HG03521 (cell line): Measurements from ENCODE around the gene EIF2S1.
"Not testable (repeated sequence)": the region's sequence is repeated elsewhere in the genome, so short reads cannot be mapped to it uniquely, and the experiment has no call there.

Source experiments
- ATAC-seq: cut with Tn5 transposase; IDR thresholded peaks from one replicate; pipeline ENCODE4 v1.9.1; 2021; ENCODE audit warnings: mild to moderate bottlenecking, moderate library complexity; ENCODE audit not compliant: unreplicated experiment

EIF2S1 gene

DNA sequence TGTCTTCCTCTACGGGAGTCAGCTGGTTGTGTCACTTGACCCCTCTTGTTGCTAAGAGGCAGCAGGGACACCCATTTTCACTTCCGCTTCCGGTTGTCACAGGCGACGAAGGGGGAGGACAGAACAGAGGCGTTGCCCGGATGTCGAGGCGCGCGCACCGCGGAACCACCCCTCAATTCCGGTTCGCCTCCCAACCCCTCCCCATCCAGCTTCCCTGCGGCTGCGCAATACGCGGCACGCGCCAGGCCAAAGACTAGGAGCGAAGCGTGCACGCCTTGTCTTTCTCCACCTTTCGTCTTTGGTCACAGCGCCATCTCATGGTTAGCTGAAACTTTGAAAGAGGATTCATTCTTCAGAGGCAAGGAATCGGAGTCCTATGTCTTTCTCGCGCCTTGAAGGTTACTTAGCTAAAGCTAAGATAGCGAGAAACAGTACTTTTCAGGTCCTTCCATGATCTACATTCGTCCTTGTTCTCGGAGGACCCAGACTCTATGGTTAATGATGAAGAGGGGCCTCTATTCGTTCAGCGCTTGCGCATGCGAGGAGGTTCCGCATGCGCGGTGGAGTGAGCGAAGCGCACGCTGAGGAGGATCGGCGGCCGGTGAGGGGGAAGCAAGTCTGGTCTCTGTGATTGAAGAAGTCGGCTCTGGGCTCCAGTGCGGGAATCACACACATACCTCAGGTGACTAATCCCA lies at the start of gene EIF2S1, which contains the start of gene ATP6V1D:
TSS of gene EIF2S1 (plus strand) at position 554 of the 695 bp plus-strand sequence. CDS start 4,440 bp downstream, outside the sequence.
TSS of gene ATP6V1D (minus strand) at position 30 of the 695 bp plus-strand sequence. CDS start 106 bp downstream, outside the sequence.
- ATAC-seq, result peak; percentile 84

DNA sequence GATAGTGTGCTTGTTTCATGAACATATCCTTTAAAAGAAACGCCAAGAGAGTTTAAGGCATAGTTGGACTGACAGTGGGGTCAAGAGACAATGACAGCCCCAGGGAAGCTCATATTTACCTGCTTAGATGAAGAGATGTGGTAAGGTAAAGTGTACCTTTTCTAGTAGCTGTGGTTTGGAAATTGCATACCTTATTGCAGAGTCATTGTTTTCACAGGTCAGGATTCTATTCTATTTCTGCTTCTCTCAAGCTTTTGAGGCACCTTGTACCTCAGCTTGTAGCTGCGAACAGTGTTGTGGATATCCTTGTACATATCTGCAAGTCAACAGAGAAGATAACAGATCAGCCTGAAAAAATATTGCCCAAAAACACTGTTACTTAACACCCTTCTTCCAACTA lies 48.3 kb upstream of the EIF2S1 start:
- no peak for ATAC-seq

DNA sequence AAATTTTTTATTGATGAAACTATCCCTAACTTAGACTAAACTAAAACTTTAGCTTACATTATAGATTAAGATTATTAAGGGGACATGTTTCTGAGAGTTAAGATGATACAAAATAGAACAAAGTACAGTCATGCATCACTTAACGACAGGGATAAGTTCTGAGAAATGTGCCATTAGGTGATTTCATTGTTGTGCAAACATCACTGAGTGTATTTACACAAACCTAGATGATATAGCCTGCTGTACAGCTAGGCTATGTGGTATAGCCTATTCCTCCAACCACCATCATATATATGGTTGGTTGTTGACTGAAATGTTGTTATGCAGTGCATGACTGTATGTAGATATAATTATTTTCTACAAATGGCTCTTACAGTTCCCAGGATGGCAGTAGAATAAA lies 47.0 kb upstream of the EIF2S1 start:
- ATAC-seq, result no peak

DNA sequence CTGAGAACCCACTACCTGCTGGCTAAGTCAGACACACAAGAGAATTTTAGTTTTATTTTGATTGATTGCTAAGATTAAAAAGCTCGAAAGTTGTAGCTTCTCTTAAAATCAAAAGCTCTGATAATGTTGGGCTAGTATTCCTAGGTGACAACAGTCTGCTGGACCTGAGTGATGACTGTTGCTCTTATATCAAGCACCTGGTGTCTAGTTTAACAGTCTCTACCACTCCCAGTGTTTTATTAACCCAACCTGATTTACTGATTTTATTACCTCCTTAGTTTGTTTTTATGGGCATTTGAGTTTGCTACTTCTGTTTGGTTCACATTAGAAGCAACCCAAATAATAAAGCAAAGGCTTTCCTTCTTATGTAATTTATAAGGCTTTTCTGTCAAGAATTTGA lies 42.3 kb upstream of the EIF2S1 start:
- ATAC-seq, result no peak

DNA sequence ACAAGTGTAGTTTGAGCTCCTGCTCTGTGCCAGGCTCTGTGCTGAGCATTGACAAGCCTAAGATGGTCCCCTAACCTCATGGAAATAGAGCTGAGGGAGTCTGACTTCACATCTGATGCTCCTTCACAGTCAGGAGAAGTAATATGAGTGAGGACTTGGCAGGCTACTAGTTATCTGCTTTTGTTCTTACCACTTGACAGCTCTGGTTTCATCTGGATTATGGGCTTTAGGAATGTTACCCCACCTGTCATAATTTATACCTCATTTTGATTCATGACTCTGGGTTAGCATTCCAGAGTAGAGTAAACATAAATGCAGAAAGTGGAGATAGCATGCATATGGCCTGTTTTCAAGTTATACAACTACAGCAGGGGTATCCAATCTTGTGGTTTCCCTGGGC lies 41.0 kb upstream of the EIF2S1 start:
- no peak for ATAC-seq

DNA sequence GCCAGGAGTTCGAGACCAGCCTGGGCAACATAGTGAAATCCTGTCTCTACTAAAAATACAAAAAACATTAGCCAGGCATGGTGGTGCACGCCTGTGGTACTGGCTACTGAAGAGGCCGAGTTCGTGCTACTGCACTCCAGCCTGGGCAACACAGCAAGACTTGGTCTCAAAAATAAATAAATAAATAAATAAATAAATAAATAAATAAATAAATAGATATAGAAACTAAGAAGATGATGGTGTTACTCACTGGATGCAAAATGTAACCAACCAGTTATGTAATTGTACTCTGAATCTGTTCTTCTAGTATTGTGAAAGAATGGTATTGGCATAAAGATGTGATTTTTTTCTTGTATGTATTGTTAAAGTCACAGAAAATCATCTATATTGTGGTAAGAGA lies 30.5 kb upstream of the EIF2S1 start:
- ATAC-seq, result not testable (repeated sequence)

DNA sequence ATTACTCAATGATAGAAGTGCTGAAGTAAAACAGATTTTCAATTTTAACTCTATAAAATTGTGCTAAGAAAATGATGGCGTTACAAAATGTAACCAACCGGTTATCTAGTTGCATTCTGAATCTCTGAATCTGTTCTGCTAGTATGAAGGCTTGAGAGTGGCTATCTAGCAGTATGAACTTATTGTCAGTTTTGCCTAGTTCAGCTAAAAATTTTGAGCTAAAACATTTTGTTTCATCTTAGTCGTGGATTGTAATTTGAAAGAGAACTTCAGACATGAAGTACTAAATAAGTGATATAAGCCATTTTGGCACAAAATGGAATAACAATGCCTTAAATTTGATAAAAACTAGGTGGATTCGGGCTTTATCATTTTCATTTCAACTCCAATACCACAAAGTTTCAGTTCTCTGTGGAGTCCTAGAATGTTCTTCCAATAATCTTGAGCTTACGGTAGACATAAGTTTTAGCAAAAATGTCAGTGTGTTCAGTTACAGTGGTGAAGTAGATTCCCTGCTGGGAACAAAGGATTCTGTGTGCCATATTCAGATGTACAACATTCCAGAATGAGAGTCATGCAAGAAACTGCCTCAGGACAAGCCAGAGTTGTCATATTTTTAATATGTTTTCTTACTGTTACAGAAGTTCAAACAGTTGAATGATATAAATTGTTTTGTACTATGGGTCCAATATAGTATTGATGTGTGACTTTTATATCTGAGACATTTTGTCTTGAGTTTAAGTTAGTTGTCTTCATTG lies 28.6 kb upstream of the EIF2S1 start:
- no peak for ATAC-seq

DNA sequence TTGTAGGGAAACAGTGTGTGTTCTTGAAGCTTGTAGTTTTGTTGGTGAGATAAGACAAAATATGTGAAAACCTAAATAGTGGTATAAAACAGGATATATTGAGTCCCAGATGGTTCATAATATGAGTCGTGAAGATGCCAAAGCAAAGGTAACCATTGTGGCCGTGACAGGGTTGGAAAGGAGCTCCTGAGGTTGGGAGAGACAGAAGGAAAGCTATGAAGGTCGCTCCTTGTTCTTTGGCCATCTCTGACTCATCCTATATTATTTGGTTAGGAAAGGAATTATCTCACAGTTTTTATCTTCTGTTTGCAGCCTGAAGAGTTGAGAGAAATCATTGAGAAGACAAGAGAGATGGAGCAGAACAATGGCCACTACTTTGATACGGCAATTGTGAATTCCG lies 27.7 kb upstream of the EIF2S1 start:
- no peak for ATAC-seq

DNA sequence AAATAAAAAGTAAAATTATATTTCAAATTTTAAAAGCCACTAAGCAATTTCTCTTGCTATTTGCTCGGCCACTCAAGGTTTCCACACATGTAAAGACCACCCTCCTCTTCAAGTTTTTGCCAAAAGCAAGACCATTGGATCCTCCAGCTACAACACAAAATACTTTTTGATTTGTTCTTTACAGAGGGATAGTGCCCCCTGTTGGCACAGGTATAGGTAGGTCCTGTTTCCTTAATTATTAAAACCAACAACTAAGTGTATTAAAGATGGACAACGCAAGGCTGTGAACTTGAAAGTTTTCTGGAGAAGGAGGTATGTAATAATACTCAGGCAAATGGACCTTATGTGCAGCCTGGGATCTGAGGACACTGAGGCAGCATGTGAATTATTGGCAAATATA lies 24.3 kb upstream of the EIF2S1 start:
- ATAC-seq, result no peak

DNA sequence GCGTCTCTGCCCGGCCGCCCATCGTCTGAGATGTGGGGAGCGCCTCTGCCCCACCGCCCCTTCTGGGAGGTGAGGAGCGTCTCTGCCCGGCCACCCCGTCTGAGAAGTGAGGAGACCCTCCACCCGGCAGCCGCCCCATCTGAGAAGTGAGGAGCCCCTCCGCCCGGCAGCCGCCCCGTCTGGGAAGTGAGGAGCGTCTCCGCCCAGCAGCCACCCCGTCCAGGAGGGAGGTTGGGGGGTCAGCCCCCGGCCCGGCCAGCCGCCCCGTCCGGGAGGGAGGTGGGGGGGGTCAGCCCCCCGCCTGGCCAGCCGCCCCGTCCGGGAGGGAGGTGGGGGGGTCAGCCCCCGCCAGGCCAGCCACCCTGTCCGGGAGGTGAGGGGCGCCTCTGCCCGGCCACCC lies 18.9 kb upstream of the EIF2S1 start:
- not testable (repeated sequence) for ATAC-seq

DNA sequence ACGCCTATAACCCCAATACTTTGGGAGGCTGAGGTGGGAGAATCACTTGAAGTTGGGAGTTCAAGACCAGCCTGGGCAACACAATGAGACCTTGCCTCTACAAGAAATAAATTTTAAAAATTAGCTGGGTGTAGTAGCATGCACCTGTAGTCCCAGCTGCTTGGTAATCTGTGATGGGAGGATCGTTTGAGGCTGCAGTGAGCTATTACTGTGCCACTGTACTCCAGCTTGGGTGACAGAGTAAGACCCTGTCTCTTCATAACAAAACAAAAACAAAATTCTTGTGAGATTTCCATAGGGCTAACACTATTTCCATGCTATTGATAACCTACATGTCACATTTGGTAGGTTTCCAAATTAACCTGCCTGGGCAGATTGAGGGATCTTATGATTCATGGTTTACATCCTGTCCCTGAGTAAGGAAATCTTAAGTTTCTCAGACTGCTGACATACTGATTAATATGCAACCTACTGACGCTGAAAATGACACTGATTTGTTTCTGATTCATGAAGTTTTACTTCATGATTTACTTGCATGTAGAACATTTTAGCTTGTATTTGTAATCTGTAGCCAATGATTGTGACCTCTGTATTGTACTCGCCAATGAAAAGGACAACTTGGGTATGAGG lies 16.4 kb upstream of the EIF2S1 start:
- no peak for ATAC-seq

DNA sequence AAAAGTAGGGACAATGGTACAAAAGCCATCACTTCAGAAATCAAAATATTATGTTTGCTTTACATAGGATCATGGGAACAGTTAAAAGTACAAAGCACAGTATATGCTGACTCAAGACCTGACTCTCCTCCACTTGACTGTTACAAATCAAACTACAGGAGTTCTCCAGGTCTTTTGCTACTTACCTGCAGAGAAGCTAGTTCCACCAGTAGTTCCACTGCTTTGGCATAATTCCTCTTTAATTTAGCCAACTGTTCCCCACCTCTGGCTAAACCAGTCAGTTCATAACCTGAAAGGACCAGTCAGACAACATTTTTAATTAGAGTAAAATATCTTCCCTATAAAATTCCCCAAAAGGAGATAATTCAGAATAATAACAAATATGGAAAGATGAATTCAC lies 14.5 kb upstream of the EIF2S1 start:
- no peak for ATAC-seq

DNA sequence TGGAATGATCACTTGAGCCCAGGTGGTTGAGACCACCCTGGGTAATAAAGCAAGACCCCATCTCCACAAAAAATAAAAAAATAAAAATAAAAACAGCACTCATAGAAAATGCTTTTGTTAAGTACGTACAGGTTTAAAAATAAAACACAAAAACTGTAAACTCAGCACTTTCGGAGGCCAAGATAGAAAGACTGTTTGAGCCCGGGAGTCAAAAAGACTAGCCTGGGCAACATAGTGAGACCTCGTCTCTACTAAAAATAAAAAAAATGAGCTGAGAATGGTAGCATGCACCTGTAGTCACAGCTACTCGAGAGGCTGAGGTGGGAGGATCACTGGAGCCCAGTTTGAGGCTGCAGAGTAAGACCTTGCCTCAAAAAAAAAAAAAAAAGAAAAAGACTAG lies 8.1 kb upstream of the EIF2S1 start:
- no peak for ATAC-seq

DNA sequence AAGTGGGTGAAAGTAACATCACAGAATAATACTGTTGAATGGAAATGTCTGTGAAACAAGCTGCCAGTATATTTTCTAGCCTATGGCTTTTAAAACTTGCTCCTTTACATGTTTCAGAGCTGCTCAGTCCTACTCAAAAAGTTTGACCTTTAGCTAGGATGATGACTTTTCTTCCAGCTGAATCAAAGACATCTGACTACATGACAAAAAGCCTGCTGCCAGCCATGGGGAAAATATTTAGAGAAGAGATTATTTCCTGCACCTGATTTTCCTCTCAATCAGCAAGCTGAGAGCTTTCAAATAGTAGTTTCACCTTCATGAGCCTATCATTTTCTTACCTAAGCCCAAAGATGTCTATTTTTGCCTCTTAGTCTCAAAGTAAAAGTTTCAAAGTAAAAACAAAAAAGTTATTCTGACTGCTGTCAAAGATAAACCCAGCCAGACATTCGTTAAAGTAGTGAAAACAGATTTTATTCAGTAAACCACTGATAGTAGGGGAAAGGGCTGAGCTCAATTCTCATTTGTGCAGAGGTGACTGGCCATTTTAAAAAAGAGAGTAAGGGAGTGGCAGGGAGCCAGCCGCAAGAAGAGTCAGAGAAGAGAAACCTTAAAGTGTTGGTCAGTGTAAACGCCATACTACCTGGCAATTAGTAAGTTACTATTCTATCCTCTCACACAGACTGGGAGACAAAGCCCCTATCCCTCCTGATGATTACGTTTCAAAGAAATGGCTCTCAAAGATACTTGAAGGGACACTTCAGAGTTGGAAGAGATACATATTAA lies 2.8 kb upstream of the EIF2S1 start:
- no peak for ATAC-seq

DNA sequence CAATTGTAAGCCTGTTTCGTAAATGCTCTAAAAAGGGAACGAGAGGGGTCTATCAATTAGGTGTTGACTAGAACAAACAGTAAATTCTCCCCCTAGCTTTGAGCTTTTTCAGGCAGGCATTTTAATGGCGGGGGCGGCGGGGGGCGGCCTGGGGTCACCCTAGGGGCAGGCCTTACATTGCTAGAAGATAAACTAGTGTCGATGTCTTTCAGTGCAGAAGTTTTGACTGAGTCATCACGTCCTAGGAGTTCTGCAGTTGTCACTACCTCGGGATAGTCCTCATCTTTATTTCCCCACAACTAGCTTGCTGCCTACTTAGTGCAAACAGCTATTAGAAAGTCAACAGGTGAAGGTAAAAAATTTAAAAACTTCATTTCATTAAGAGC lies 2.2 kb upstream of the EIF2S1 start:
- ATAC-seq, result no peak

DNA sequence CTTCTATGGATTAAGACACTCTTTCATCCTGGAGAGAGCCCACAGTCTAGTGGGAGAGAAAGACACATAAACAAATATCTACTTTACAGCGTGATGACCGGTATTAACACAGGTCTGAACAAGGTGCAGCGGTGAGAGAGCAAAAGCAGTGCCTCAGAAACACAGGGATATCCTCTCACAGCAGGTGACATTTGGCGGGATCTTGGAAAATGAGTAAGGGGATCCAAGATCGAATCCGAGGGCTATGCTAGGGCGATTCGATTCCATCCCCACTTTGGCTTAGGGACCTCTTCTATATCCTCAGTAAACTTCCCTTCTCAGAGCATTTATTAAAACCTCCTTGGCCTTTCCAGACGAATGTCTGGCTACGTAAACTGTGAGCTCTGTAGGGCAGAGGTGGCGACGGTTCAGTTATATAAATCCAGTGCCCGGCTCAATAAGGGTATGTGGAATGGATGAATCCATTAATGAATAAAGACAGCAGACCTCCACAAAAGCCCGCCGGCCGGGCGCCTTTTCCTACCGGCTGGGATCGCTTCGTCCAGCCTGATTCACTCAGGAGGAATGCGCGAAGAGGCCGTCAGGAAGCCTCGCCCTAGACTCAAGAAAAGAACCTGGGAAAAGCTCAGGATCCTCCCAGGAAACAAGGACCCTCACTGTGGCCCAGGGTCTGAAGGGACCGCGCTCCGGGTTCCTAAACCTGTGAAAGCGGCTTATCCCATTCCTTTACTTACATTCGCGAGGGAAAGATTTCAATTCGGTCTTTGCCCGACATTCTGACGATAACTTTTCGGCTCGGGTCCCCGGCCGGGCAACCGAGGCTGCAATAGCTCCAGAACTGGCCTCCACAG lies 979 bp upstream of the EIF2S1 start:
- no peak for ATAC-seq

DNA sequence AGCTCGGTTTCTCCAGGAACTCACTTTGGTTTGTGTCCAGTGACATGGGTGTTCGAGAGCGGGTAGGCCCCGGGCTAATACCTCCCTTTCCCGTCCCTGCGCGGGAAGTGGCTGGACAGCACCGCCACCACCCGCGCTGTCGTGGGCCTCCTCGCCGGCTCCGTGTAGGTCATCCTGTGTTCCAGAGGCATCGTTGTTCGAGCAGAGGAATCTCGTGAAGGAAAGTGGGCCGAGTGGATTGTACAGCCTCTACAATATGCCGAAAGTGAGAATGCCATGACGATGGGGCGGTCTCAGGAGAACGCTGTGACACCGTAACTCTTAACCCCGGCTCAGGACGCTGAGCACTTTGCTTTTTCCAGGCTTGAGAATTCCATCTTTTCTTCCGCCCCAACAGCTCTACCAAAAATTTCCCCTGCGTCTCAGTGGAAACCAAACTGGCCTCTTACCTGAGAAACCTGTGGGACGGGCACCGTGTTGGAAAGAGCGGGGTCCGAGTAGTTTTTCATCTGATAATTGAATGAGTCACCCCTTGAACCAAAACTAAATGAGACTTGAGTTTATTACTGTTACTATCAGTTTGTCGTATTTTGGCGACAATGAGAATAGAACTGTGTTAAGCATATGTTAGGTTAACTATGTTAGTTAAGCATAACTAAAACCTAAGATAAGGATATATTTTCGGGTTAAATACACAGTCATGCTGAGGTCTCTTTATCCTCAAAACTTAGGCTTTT lies 510 bp downstream of the EIF2S1 start:
- peak; percentile 18 for ATAC-seq

DNA sequence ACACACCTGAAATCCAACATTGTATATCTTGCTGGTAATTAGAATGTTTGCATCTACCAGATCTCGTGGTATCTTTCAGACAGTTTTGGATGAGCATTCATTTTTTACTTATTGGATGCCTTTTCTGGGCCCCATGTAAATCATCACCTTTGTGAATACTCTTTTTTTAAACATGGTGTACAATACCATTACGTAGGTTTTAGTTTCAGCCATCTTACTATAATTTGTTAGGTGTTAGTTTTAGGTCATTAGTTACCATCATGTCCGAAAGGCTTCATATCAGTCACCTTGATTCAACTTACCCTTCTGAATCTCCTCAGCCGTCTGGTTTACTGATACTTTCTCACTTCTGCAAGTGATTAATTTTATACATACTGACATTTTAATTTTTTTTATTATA lies 5.3 kb downstream of the EIF2S1 start:
- ATAC-seq, result no peak

DNA sequence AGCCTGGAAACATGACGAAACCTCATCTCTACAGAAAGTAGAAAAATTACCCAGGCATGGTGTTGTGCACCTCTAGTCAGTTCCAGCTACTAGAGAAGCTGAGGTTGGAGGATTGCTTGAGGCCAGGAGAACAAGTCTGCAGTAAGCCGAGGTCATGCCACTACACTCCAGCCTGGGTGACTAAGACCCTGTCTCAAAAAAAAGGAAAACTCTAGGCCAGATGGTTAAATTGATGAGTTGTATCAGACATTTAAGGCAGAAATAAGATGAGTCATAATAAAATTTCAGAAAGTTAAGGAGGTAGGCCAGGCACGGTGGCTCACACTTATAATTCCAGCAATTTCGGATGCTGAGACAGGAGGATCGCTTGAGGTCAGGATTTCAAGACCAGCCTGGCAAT lies 10.7 kb downstream of the EIF2S1 start:
- no peak for ATAC-seq
